ENCODE data around the gene SPAG8. TPM values are rescaled to one million over a fixed set of nuclear protein-coding genes. Genes with fewer than 3 reads are reported as not detected.

The SPAG8 gene
- total RNA-seq, 6 experiments from 2014 or later: 0.42 to 1.3 (median 0.80) TPM; not detected in 3

- Histone ChIP-seq H3K4me1 (no peaks in the 10 kb centered on the region), H3K9me3 (no peaks in the 10 kb centered on the region), H3K27ac (no peak overlapping the region), H3K27me3 (no peaks in the 10 kb centered on the region), H3K36me3 (peaks cover 0 to 3% (median 0%) of the 10 kb centered on the region in 4 donors), H3K4me3 (no peak overlapping the region)
- WGBS (ENCODE audit: insufficient coverage, low coverage, low lambda C conversion rate, missing lambda C conversion rate): 52% methylated on average over 7 of the region's 7 CpGs
- ATAC-seq: peak; percentile 75 to 90 (median 82)
- no peak for TF ChIP-seq CTCF (IDR thresholded peaks at IDR 0.05)
- TF ChIP-seq POLR2A (IDR thresholded peaks at IDR 0.05): no peak
- intact Hi-C loops (cut with DNase I): no loop called here
- DNase-seq: no peak
Observed at GRCh38 chr9:35844628-35845270, 32.7 kb upstream of the SPAG8 start.

GRCh38 chr9:35842795-35843194 is 30.7 kb upstream of the SPAG8 start:
- DNase-seq (no peak), ATAC-seq (peak in 1 of 4 donors; percentile 40)
- WGBS (ENCODE audit: insufficient coverage, low coverage, low lambda C conversion rate, missing lambda C conversion rate): 51% methylated on average over 2 of the region's 3 CpGs
- Histone ChIP-seq H3K9me3 (no peaks in the 10 kb centered on the region), H3K4me3 (no peak overlapping the region), H3K27me3 (no peaks in the 10 kb centered on the region), H3K27ac (no peak overlapping the region), H3K4me1 (no peaks in the 10 kb centered on the region), H3K36me3 (peaks cover 0 to 3% (median 0%) of the 10 kb centered on the region in 4 donors)
- TF ChIP-seq POLR2A (IDR thresholded peaks at IDR 0.05) (no peak), CTCF (IDR thresholded peaks at IDR 0.05) (no peak)
- intact Hi-C loops (cut with DNase I): no loop called here

- Histone ChIP-seq H3K27ac (no peak overlapping the region), H3K9me3 (no peaks in the 10 kb centered on the region)
Observed at GRCh38 chr9:35842020-35842745, 30.1 kb upstream of the SPAG8 start.

GRCh38 chr9:35841645-35841900 is 29.5 kb upstream of the SPAG8 start:
- ATAC-seq: no peak
- TF ChIP-seq CTCF (IDR thresholded peaks at IDR 0.05) (no peak), POLR2A (IDR thresholded peaks at IDR 0.05) (no peak)
- Histone ChIP-seq H3K27ac (no peak overlapping the region), H3K4me3 (no peak overlapping the region), H3K27me3 (no peaks in the 10 kb centered on the region), H3K4me1 (no peaks in the 10 kb centered on the region), H3K9me3 (no peaks in the 10 kb centered on the region), H3K36me3 (no peaks in the 10 kb centered on the region)
- peak in 1 of 3 donors; percentile 36 for DNase-seq
- intact Hi-C loops (cut with DNase I): no loop called here
- 40% methylated on average over 2 of the region's 5 CpGs for WGBS (ENCODE audit: insufficient coverage, low coverage, low lambda C conversion rate, missing lambda C conversion rate)

More at GRCh38 chr9:35842020-35842745, 30.1 kb upstream of the SPAG8 start:
- ATAC-seq (no peak), DNase-seq (peak in 1 of 3 donors; percentile 39)
- Histone ChIP-seq H3K36me3 (peaks cover 0 to 3% (median 0%) of the 10 kb centered on the region in 4 donors), H3K4me1 (no peaks in the 10 kb centered on the region), H3K27me3 (no peaks in the 10 kb centered on the region), H3K4me3 (no peak overlapping the region)
- intact Hi-C loops (cut with DNase I): no loop called here
- TF ChIP-seq CTCF (IDR thresholded peaks at IDR 0.05): no peak
- no peak for TF ChIP-seq POLR2A (IDR thresholded peaks at IDR 0.05)
- WGBS (ENCODE audit: insufficient coverage, low coverage, low lambda C conversion rate, missing lambda C conversion rate): 65% methylated on average over 4 of the region's 17 CpGs

All from right lobe of liver (tissue), 6 donors.